Embryonic facial prominence (tissue), 1 donor: ENCODE results near the gene PPP2CA.
"Not testable (repeated sequence)": the region's sequence is repeated elsewhere in the genome, so short reads cannot be mapped to it uniquely, and the experiment has no call there.

Experiments
- DNase-seq: peaks from one replicate; pipeline ENCODE4 v3.0.0-alpha.2; 2016; ENCODE audit errors: extremely low spot score

Gene PPP2CA

DNA sequence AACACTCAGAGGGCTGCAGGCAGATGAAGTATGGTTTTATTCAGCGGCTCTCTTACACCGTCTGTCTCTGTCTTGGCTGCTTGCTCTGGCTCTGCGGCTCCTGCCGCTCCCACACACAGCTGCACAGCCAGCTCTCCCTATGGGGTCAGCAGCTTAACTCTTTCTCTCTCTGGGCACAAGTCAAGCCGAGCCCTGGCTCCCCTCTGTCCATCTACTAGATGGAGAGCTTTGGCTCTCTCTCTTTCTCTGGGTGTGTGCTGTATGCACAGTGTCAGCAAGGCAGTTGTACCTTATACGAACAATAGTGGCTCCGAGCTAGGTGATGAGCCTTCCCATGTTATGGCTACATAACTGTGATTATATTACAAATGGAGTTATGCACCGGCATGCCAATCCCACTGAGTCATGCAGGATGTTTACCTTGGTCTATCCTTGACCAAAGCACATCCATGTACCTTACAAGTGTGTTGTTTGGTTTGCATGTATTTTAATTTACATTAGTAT, 19.3 kb upstream of the PPP2CA start:
- DNase-seq, result no peak

DNA sequence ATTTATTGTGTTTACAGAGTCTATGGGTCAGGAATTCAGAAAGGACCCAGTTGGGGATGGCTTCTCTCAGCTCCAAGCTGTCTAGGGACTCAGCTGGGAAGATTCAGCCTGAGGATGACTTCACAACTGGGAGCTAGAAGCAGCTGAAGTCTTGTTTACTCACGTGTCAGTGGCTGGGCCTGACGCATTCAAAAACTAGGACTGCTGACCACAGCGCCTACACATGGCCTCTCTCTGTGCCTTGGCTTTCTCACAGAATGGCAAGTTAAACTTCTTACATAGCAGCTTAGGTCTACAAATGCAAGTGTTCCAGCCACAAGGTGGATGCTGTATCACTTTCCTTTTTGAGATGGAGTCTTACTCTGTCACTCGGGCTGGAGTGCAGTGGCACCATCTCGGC, 16.3 kb upstream of the PPP2CA start:
- no peak for DNase-seq

DNA sequence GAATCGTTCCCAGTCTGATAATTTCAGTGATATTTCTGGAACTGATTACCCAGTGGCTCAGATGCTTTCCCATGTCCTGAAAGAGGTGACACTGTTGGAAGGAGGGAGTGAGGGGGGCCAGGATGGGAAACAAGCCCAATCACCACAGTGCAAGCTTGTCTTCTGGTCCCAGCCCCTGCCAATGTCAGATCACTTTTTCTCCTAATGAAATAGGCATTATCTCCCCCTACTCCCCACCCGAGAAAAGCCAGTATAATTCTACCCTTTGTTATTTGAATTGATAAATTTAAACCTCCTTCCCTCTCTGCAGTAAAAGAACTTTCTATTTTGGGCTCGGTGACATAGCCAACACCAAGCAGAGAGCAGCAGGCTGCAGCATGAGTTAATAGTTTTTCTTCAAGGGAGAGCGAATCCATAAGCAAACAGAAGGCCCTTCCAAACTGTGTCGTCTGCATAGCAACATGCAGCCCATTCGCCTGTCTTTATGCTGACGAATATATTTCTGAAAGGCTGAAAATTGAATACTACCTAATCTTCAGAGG, 14.6 kb upstream of the PPP2CA start:
- peak; percentile 61 for DNase-seq

DNA sequence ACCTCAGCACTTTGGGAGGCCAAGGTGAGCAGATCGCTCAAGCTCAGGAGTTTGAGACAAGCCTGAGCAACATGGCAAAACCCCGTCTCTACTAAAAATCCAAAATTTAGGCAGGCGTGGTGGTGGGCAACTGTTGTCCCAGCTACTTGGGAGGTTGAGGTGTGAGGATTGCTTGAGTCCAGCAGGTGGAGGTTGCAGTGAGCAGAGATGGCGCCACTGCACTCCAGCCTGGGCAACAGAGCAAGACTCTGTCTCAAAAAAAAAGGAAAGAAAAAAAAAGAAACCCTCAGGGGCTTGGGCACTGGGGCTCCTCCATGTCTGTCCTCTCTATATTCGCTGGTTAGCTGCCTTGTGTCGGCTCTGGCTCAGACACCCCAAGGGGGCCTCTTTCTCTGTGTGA, 10.9 kb upstream of the PPP2CA start:
- no peak for DNase-seq

DNA sequence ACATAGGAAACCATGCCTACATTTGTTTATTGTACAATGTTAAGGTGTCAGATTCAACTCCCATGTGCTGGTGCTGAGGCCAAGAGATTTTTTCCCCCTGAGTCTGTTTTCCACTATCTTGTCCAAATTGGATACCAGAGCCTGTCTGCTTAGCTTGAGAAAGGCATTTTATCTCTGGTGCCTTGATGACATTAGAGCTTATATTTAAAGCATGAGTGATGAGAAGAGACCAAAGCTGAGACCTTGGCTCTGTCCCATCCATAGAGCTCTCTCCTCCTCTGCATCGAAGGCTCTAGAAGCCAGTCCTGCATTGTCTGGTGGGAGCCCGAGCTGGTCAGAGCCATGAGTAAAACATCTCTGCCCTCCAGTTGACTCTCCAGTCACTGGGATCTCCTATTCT, 10.4 kb upstream of the PPP2CA start:
- DNase-seq, result no peak

DNA sequence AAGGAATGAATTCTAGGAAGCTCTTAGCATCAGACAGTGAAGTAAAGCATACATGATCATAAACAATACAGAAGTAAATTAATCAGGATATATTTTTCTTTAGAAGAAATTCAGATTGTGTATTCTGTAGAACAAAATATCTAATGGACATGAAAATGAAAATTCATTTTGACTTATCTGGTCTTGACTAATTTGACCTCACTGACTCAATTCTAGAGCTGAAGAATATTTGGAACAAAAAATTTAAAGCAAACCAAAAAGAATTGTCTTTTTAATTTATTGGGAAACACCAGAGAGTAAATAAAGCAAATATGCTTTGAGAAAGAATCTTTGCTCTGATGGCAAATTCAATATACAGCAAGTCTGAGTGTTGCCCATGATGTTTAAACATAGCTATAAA, 2.8 kb upstream of the PPP2CA start:
- no peak for DNase-seq

DNA sequence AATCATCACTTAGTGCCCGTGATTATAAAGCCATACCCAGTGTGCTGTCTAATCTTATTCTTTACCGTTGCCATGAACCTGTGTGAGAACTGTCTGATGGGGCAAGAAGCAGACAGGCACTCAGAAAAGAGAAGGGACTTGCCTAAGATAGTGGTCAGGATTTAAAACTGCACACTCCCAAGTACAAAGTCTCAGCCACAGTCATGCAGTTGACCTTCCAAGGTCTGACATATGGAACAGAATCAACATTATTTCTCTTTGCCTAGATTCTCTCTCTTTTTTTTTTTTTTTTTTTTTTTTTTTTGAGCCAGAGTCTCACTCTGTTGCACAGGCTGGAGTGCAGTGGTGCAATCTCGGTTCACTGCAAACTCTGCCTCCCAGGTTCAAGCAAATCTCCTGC, 1.9 kb upstream of the PPP2CA start:
- DNase-seq, result no peak

DNA sequence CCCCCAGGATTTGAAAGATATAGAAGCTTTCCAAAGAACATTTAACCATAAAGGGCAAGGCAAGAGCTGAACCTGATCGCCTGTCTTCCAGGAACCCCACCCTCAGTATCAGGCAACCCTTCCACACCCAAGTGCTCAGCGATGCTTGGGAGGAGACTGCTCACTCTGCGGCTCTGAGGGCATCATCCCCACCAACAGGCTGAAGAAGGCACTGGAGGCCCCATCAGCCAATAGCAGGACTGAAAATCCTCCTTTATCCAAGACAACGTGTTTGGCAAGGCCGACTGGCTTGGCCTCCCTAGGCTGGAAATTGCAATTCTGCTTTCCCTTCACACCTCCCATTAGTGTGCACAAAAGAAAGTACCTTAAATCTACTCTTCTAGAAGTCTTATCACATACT, 1.4 kb upstream of the PPP2CA start:
- DNase-seq, result no peak

DNA sequence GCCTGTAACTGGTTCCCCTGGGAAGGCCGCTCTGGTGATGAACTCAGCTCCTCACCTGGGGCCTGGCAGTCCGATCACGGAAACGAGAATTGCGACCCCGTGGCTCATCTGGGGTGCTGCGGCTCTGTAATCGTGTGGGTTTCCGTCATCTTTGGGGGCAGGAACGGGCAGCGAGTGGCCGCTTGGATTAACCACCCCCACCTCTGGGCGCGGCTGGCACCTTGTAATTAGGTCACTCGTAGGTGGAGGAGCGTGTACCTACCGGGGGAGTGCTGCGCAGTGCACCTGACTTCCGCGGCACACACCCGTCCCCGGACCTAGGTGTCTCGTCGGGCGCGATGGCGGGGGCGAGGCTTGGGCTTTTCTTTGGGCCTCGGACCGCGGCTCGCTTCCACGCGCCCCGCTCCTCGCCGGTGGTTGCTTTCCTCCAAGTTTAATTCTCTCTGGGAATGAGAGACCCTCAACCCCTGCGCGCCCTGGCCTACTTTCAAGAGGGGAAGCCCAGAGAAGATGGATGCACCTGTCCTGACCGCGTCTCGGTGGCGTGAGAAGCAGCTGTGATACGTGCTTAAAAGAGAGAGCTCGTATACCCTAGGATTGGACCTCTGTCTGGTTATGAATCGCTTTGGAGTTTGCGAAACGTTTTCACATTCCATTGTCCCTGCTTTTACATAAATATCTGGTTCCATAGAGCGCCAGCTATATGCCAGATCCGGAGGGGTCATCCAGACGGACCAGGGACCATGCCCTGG, 744 bp upstream of the PPP2CA start:
- no peak for DNase-seq

DNA sequence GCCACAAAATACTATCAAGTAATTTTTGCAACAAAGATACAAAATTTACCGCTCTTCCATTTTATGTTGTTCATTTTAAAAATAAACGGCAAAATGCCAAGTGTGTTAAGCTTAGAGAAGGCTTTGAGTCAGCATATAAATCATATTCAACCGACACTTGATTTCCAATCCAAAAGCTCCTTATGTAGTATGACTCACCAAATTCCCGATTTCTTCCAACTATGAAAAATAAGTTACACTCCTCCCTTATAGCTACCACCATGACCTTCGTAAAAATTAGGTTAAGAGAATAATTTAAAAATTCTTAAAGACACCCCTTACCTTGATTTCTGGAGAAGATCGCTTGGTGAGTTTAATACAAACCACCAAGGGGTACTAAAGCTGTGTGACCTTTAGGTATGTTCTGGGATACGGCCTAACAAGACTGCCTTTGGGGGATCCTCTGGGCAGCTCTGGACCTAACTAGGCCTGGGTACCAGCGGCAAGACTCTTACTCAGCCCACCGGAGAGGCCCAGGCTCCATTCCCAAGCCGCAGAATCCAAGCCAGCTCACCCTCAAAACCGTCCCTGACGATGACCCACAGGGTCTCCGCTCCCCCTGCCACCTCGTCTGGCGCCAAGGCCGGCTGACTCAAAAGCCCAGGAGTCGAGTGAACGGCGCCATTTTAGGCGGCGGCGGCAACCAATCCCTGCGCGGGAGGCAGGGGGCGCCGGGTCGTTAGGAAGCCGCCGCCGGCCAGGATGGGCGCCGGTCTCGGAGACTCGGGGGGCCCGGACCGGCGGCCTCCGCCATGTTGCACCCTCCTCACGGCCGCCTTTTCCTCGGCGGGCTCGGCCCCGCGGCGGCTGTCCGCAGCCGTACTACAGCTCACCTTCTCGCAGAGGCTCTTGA, 739 bp downstream of the PPP2CA start:
- peak; percentile 61 for DNase-seq

DNA sequence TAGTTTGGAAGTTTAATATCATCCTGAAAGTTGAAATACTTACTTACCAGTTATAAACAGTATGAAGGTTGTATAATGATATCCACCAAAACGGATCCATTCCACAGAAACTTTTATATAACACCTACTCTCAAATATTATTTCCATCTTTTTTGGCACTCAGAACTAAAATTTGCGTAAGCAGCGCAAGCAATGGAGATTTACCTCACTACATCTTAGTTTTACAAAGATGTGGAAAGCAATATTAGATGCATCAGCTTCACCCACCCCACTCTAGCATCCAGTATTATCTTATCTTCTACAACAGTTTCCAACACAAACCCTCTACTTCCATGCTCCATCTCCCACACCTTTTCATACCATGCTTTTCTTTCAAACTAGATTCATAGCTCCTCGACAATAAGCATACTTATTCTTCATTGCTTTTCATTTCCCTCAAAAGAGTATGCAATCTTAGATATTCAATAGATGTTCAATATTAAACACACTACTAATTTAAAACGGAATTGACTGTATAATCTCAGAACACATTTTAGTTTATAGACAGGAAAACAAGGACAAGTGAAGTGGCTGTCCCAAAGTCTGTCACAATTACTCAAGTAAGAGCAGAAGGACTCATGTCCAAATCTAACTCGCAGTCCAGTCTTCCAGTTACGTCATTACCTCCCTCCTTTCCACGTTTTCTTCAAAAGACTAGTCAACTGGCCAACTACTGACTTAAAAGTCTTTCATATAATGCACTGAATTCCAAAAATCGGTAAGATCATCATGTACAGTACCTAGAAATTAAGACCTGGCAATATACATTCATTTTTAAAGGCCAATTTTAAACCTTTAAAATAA, 2.2 kb downstream of the PPP2CA start:
- no peak for DNase-seq

DNA sequence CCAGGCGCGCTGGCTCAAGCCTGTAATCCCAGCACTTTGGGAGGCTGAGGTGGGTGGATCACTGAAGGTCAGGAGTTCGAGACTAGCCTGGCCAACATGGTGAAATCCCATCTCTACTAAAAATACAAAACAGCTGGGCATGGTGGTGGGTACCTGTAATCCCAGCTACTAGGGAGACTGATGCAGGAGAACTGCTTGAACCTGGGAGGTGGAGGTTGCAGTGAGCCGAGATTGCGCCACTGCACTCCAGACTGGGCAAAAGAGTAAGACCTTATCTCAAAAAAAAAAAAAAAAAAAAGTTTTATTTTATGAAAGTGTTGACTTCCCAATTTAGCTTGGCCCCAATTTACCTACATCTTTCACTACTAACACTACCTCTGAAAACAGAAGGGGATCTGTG, 4.2 kb downstream of the PPP2CA start:
- not testable (repeated sequence) for DNase-seq

DNA sequence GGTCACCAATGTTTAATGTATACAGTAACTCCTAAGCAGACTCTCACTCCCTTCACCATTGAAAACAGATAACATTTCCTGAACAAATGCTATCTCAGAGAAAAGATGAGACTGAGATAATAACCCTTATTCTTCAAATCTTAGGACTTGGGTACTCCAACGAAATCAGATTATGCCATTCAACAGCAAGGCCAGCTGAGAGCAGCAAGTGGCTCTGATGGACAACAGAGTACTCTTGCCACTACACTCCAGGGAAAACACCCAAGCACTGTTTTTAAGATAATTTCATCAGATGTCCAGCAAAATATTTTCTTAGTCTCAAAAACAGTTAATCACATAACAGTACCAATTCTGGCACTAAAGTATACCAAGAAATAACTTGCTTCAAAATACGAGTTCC, 10.1 kb downstream of the PPP2CA start:
- no peak for DNase-seq

DNA sequence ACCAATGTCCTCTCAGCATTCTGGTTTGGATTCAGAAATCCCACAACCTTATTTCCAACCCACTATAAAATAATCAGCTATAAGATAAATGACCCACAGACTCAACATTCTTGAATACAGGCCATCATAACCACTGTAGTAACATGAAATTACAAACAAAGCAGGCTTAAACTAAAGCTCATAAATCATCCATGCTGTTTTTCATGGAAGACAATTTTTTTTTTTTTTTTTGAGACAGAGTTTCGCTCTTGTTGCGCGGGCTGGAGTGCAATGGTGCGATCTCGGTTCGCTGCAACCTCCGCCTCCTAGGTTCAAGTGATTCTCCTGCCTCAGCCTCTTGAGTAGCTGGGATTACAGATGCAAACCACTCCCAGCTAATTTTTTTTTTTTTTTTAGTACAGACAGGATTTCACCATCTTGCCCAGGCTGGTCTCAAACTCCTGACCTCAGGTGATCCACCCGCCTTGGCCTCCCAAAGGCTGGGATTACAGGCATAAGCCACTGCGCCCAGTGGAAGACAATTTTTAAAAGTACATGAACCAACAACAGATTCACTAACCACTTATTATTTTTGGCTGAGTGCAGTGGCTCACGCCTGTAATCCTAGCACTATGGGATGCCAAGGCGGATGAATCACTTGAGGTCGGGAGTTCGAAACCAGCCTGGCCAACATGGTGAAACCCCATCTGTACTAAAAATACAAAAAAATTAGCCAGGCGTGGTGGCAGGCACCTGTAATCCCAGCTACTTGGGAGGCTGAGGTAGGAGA, 14.4 kb downstream of the PPP2CA start:
- not testable (repeated sequence) for DNase-seq

DNA sequence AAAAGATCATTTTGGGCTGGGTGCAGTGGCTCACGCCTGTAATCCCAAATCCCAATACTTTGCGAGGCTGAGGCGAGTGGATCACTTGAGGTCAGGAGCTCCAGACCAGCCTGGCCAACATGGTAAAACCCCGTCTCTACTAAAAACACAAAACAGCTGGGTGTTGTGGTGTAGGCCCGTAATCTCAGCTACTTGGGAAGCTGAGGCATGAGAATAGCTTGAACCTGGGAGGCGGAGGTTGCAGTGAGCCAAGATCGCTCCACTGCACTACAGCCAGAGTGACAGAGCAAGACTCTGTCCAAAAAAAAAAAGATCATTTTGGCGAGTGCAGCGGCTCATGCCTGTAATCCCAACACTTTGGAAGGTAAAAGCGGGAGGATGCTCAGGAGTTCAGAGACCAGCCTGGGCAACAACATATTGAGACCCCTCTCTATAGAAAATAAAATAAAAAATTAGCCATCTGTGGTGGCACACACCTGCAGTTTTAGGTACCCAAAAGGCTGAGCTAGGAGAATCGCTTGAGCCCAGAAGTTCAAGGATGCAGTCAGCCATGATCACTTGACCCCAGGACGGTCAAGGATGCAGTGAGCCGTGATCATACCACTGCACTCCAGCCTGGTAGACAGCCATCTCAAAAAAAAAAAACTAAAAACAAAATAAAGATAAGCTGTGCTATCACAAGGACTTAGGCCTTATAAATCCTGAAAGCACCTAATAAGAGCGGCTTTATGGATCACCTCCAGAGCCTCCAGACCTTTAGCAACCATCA, 16.2 kb downstream of the PPP2CA start:
- no peak for DNase-seq

DNA sequence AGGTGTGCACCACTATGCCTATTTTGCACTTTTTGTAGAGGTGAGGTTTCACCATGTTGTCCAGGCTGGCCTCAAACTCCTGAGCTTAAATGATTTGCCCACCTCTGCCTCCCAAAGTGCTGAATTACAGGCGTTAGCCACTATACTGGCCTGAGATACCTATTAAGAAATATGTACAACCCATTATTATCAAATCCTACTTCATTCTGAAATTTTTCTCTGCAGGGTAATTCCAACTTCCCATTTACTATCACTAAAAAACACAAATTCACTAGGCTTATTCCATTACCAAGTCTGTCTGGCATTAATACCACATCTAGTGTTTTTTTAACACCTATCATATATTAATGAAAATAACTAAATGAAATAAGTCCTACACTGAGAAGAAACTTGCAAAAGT, 18.2 kb downstream of the PPP2CA start:
- no peak for DNase-seq

DNA sequence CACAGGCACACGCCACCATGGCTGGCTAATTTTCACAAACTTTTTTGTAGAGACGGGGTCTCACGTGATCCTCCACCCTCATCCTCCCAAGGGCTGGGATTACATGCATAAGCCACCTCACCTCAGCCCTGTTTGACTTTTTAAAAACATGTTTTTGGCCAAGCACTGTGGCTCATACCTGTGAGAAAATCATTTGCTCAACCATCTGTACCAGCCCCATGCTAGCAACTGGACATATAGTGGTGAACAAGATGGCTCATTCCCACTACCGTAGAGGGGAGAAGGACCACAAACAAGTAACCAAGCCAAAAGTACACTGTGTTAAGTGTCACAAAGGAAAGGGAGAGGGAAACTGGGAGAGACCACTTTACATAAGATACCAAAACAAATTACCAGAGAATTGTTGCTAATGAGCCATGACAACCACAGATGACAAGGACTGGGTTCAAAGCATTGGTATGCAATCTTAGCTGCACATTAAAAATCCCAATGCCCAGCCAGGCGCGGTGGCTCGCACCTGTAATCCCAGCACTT, 19.2 kb downstream of the PPP2CA start:
- DNase-seq, result no peak

DNA sequence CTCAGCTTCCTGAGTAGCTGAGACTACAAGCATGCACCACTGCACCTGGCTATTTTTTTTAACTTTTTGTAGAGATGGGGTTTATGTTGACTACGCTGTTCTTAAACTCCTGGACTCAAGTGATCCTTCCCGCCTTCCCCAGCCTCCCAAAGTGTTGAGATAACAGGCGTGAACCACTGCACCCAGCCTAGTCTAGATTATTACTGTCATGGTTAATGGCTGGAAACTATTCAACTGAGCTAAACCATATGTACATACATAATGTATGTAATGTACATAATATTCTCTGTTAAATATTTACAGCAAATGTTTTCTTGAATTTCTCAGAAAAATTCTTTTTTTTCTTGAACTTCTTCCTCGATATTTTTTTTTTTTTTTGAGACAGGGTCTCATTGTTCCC, 21.3 kb downstream of the PPP2CA start:
- no peak for DNase-seq

DNA sequence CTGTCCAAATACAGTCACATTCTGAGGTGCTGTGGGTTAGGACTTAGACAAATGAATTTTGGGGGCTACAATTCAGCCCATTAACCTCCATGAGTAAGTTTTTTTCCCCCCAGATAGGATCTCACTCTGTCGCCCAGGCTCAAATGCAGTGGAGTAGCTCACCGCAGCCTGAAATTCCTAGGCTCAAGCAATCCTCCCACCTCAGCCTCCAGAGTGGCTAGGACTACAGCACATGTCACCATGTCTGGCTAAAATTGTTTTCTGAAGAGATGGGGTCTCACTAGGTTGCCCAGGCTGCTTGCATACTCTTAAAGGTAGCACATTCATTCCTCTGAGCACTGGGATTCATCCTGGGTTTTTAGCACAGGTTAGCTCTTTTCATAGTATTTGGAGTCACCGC, 22.2 kb downstream of the PPP2CA start:
- DNase-seq, result no peak

DNA sequence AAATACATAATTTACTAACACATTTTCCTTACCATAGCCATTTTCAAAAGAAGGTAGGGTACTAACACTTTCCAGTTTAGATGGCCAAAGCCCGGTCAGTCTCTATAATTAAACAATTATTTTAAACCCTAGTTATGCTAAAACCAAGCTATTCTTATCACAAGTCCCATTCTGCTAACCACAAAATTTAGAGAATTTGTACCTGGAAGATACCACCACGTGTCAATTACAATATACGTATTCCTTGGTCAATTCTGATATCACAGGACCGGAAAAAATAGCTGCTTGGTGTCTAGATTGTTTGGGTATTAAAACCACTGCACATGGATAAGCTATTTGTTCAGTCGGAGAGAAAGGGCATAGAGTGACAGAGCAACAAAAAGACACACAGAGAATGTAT, 30.2 kb downstream of the PPP2CA start:
- DNase-seq, result no peak
